Urinary bladder (tissue), 4 donors: Measurements from ENCODE around the gene FUT9. TPM values are rescaled to one million over a fixed set of nuclear protein-coding genes. Genes with fewer than 3 reads are reported as not detected.
"Not testable (repeated sequence)": the region's sequence is repeated elsewhere in the genome, so short reads cannot be mapped to it uniquely, and the experiment has no call there.

Experiments
- DNase-seq: peaks from one replicate; pipeline ENCODE4 v3.0.0-alpha.2; 2015; ENCODE audit errors: extremely low spot score
- H3K27ac ChIP-seq: one replicate; pipeline ENCODE4 v1.5.1; 2013; ENCODE audit warnings: low read depth, mild to moderate bottlenecking, moderate library complexity
- H3K36me3 ChIP-seq: one replicate; pipeline ENCODE4 v1.6.1; 2013; ENCODE audit warnings: mild to moderate bottlenecking, moderate library complexity; ENCODE audit not compliant: insufficient read depth
- H3K4me1 ChIP-seq: one replicate; pipeline ENCODE4 v1.6.1; 2013; ENCODE audit warnings: mild to moderate bottlenecking, moderate library complexity; ENCODE audit not compliant: insufficient read depth
- H3K4me3 ChIP-seq: one replicate; pipeline ENCODE4 v1.5.1; 2013; ENCODE audit warnings: low read depth, low read length
- WGBS: extraction: QIAGEN DNeasy Blood & Tissue Kit; methylation state at CpG from one replicate; pipeline ENCODE4 v1.1.7; 2013; 5-methylcytosine and 5-hydroxymethylcytosine counted together
- polyA plus RNA-seq: library from polyadenylated mRNA; stranded (reverse); fragments of 200-250 nt; gene quantifications from one replicate; pipeline ENCODE4 v1.2.3, GENCODE V29; 2013
- total RNA-seq: library from RNA; depleted of rRNA; stranded (reverse); fragments of >200 nt; gene quantifications from one replicate; pipeline ENCODE4 v1.2.3, GENCODE V29; 2014
- donor health status: healthy with polysubstance abuse.
- donor health status: healthy.

Gene FUT9
- total and polyA plus RNA-seq, 2 donors: 0.23 to 8.8 TPM

GRCh38 chr6:96227135-96227534, 211.4 kb downstream of the FUT9 start:
- H3K27ac ChIP-seq: no peak overlapping the region
- H3K36me3 ChIP-seq: no peaks in the 10 kb centered on the region
- 33% methylated on average over 2 of the region's 2 CpGs for WGBS
- no peak for DNase-seq
- H3K4me3 ChIP-seq: no peak overlapping the region
- no peaks in the 10 kb centered on the region for H3K4me1 ChIP-seq

DNA sequence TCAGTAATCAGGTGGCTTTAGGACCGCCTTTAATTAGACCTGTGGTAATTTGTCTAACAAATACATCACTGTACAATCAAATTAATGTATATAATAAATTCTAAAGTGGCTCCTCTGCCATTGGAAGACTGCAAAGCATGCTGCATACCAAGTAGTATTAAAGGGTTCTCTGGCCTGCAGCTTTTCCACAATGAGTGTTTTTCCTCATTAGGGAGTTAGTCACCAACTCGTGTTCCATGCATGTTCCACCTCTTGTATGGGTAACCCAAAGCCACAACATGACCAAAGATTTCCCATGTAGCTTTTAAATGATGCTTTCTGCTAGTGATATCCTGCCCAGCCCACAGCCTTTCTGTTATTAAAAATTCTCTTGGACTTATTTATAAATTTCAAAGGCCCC, 218.7 kb downstream of the FUT9 start:
- Histone ChIP-seq H3K4me1 (no peaks in the 10 kb centered on the region), H3K36me3 (no peaks in the 10 kb centered on the region), H3K4me3 (no peak overlapping the region), H3K27ac (no peak overlapping the region)
- DNase-seq: no peak
- WGBS: 85% methylated on average over 2 of the region's 2 CpGs

GRCh38 chr6:96235927-96236326, 220.2 kb downstream of the FUT9 start:
- Histone ChIP-seq H3K4me3 (no peak overlapping the region), H3K27ac (no peak overlapping the region), H3K36me3 (no peaks in the 10 kb centered on the region), H3K4me1 (no peaks in the 10 kb centered on the region)
- DNase-seq: no peak
- WGBS: 87% methylated on average over 5 of the region's 5 CpGs

- H3K27ac ChIP-seq: no peak overlapping the region
- no peak for DNase-seq
- 24% methylated on average over 3 of the region's 3 CpGs for WGBS
- H3K36me3 ChIP-seq: no peaks in the 10 kb centered on the region
- H3K4me1 ChIP-seq: no peaks in the 10 kb centered on the region
- H3K4me3 ChIP-seq: no peak overlapping the region
These were observed 220.7 kb downstream of the FUT9 start for GRCh38 chr6:96236471-96236870.

GRCh38 chr6:96237638-96238347, 222.0 kb downstream of the FUT9 start:
- no peak overlapping the region for H3K27ac ChIP-seq
- H3K4me3 ChIP-seq: no peak overlapping the region
- H3K4me1 ChIP-seq: no peaks in the 10 kb centered on the region
- 73% methylated on average over 3 of the region's 3 CpGs for WGBS
- DNase-seq: no peak
- no peaks in the 10 kb centered on the region for H3K36me3 ChIP-seq

DNA sequence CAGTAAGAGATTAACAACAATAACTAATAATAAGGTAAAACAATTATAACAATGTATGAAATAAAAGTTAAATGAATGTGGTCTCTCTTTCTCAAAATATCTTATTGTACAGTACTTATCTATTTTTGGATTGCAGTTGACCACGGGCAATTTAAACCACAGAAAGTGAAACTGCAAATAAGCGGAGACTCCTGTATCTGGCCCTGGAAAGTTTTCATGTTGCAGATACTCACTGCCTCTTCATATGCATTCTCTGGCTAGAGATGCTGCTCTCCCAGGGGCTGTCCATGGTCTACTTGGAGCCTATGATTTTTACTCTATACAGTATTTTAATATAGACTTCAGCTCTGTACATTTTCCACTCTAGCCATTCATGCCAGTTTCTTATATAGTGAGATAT, 230.8 kb downstream of the FUT9 start:
- H3K4me1 ChIP-seq: no peaks in the 10 kb centered on the region
- DNase-seq: no peak
- H3K36me3 ChIP-seq: no peaks in the 10 kb centered on the region
- H3K27ac ChIP-seq: no peak overlapping the region
- no peak overlapping the region for H3K4me3 ChIP-seq
- WGBS: 27% methylated on average over 2 of the region's 2 CpGs

DNA sequence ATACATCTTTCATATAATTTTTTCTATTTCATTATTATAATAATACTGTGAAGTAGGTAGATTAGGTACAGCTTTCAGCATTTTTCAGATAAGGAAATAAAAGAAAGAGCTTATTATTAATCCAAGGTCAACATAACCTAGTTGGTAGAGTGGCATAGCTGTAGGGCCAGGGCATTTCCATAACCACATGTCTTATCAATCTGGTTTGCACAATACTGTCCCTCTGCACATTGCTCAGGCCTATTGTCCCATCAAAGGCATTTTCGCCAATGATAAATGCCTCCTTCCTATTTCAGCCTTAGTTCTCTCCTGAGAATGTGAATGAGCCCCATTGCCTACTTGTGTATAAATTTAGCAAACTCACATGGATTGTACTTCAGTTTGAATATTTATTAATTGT, 234.0 kb downstream of the FUT9 start:
- Histone ChIP-seq H3K4me3 (no peak overlapping the region), H3K36me3 (no peaks in the 10 kb centered on the region), H3K27ac (no peak overlapping the region), H3K4me1 (no peaks in the 10 kb centered on the region)
- DNase-seq: no peak
- WGBS: 91% methylated on average over 1 of the region's 1 CpG

DNA sequence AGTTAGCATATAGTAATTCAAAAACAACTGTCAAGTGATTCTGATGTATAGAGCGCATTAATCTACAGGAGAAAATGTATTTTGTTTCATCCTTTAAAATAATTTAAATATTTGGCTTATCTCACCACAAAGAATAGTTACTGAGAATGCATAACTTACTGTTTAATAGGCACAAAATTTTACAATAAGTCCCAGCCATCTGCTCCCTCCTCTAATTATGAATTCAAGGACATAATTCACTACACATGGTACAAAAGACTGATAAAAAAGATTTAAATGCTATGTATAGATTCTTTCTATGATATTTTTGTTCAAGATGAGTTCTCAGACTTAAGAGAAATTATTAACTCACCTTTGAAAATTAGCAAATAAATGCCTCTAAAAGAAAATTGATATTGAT, 242.0 kb downstream of the FUT9 start:
- Histone ChIP-seq H3K4me3 (no peak overlapping the region), H3K36me3 (no peaks in the 10 kb centered on the region), H3K4me1 (no peaks in the 10 kb centered on the region), H3K27ac (no peak overlapping the region)
- DNase-seq: no peak
- WGBS: 93% methylated on average over 1 of the region's 1 CpG

GRCh38 chr6:96260787-96261430, 245.1 kb downstream of the FUT9 start:
- H3K4me1 ChIP-seq, DNase-seq, H3K27ac ChIP-seq, H3K36me3 ChIP-seq, H3K4me3 ChIP-seq: not testable (repeated sequence)
- WGBS: 96% methylated on average over 37 of the region's 37 CpGs
